Lower lobe of right lung (tissue), 2 donors: ENCODE results near the gene ARHGAP31. TPM values are rescaled to one million over a fixed set of nuclear protein-coding genes. Genes with fewer than 3 reads are reported as not detected.

Experiments
- ATAC-seq, 2 donors: fragments of 200-7000 bp; cut with Tn5 transposase; one replicate each; pipeline ENCODE4 v1.9.1; 2020 to 2022; ENCODE audit warnings: mild to moderate bottlenecking in 2 of 2, moderate library complexity in 2 of 2
- DNase-seq: peaks from one replicate; pipeline ENCODE4 v3.0.0-alpha.2; 2020
- H3K27ac ChIP-seq: fragments of 200-600 bp; one replicate; pipeline ENCODE4 v1.8.0; 2022
- H3K27me3 ChIP-seq: fragments of 200-600 bp; one replicate; pipeline ENCODE4 v1.8.0; 2022; ENCODE audit warnings: low read depth
- H3K36me3 ChIP-seq: fragments of 200-600 bp; one replicate; pipeline ENCODE4 v1.8.0; 2022; ENCODE audit warnings: mild to moderate bottlenecking
- H3K4me1 ChIP-seq: fragments of 200-600 bp; one replicate; pipeline ENCODE4 v1.8.0; 2022
- H3K4me3 ChIP-seq: fragments of 200-600 bp; one replicate; pipeline ENCODE4 v1.8.0; 2022; ENCODE audit warnings: mild to moderate bottlenecking
- H3K9me3 ChIP-seq: fragments of 200-600 bp; one replicate; pipeline ENCODE4 v1.8.0; 2022
- intact Hi-C: fragments of 100-400 bp; cut with DNase I; formaldehyde crosslinking; loops from one replicate; pipeline ENCODE4 v1.11.0; 2022
- total RNA-seq: library from RNA; stranded (reverse); fragmentation: NEBNext Ultra II Directional; extraction: Animal tissue kit (Norgen Biotek cat#: 25700); gene quantifications from one replicate; pipeline ENCODE4 v1.2.1, GENCODE V29; 2021
- TF ChIP-seq, protein P1 (sequence below): fragments of 200-600 bp; IDR thresholded peaks from one replicate; pipeline ENCODE4 v1.8.0; 2022; ENCODE audit warnings: antibody characterized with exemption, mild to moderate bottlenecking
- donor health status: DM: no; HTN: yes; CAD: no; lungs with severe emphysema.

ARHGAP31 gene
- total RNA-seq, 1 donor from 2014 or later = 100 TPM

GRCh38 chr3:119356646-119357045, 62.5 kb downstream of the ARHGAP31 start:
- DNase-seq (no peak), ATAC-seq (no peak)
- Histone ChIP-seq H3K36me3 (no peaks in the 10 kb centered on the region), H3K27ac (peak overlapping the region; percentile 27), H3K4me3 (peak overlapping the region; percentile 24), H3K9me3 (no peaks in the 10 kb centered on the region), H3K27me3 (no peaks in the 10 kb centered on the region), H3K4me1 (peaks cover 75% of the 10 kb centered on the region)
- TF ChIP-seq, protein P1, sequence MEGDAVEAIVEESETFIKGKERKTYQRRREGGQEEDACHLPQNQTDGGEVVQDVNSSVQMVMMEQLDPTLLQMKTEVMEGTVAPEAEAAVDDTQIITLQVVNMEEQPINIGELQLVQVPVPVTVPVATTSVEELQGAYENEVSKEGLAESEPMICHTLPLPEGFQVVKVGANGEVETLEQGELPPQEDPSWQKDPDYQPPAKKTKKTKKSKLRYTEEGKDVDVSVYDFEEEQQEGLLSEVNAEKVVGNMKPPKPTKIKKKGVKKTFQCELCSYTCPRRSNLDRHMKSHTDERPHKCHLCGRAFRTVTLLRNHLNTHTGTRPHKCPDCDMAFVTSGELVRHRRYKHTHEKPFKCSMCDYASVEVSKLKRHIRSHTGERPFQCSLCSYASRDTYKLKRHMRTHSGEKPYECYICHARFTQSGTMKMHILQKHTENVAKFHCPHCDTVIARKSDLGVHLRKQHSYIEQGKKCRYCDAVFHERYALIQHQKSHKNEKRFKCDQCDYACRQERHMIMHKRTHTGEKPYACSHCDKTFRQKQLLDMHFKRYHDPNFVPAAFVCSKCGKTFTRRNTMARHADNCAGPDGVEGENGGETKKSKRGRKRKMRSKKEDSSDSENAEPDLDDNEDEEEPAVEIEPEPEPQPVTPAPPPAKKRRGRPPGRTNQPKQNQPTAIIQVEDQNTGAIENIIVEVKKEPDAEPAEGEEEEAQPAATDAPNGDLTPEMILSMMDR = no peak
- intact Hi-C loops = no loop called here

DNA sequence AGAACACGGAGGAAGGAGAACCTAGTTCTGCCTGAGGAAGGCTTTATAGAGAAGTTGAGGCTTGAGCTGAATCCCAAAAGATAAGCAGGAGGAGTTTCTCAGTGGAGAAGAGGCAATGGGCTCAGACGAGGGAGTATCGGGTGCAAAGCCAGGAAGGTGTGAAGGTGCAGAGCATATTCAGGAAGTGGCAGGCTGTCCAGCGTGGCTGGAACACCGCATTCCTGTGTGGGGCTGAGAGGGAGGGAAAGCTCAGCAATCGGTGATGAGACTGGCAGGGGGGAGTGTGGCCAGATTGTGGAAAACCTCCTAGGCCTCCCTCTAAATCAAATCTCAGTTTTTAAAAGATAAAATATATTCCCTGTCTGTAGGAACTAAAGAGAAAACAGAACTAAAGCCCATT, 63.0 kb downstream of the ARHGAP31 start:
- peak; percentile 41 to 58 for ATAC-seq
- H3K9me3 ChIP-seq = no peaks in the 10 kb centered on the region
- peak overlapping the region; percentile 24 for H3K4me3 ChIP-seq
- intact Hi-C loops = no loop called here
- peaks cover 73% of the 10 kb centered on the region for H3K4me1 ChIP-seq
- DNase-seq = peak; percentile 59
- TF ChIP-seq, protein P1 = no peak
- H3K36me3 ChIP-seq = no peaks in the 10 kb centered on the region
- no peaks in the 10 kb centered on the region for H3K27me3 ChIP-seq
- H3K27ac ChIP-seq = peak overlapping the region; percentile 27

GRCh38 chr3:119359476-119360326, 65.5 kb downstream of the ARHGAP31 start:
- H3K27ac ChIP-seq = no peak overlapping the region
- no peaks in the 10 kb centered on the region for H3K27me3 ChIP-seq
- intact Hi-C loops = no loop called here
- TF ChIP-seq, protein P1 = no peak
- no peaks in the 10 kb centered on the region for H3K36me3 ChIP-seq
- H3K4me3 ChIP-seq = no peak overlapping the region
- no peaks in the 10 kb centered on the region for H3K9me3 ChIP-seq
- DNase-seq = no peak
- ATAC-seq = peak in 1 of 2 donors; percentile 12
- peaks cover 59% of the 10 kb centered on the region for H3K4me1 ChIP-seq

DNA sequence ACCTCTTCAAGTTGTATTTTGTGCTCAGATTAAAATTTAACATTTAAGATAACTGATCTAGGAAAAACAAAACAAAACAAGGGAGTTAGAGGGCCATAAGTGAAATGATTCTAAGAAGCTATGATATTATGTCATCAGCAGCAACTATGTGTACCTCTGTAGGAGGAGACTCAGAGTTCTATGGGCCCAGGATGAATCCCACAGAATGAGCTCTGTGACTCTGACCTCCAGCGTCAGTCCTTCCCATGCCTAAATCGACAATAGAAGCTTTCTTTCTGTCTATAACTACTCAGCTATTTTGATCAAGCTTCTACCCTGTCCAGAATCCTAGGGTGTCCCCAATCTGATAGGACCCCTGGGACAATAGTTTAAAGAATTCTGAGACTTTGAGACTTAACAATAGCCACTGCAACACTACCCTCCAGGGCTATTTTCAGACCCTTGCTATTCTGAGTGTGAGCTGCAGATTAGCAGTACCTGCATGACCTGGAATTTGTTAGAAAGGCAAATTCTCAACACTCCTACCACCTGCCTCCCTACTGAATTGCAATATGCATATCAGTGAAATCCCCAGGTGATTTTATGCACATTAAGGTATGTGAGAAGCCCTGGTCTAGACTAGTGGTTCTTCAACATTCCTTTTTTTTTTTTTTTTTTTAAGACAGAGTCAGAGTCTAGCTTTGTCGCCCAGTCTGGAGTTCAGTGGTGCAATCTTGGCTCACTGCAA, 66.7 kb downstream of the ARHGAP31 start:
- Histone ChIP-seq H3K27me3 (no peaks in the 10 kb centered on the region), H3K36me3 (peaks cover 7% of the 10 kb centered on the region), H3K4me1 (peaks cover 57% of the 10 kb centered on the region), H3K4me3 (no peak overlapping the region), H3K27ac (no peak overlapping the region), H3K9me3 (no peaks in the 10 kb centered on the region)
- intact Hi-C loops = no loop called here
- ATAC-seq = peak; percentile 16 to 32
- TF ChIP-seq, protein P1 = no peak
- no peak for DNase-seq

DNA sequence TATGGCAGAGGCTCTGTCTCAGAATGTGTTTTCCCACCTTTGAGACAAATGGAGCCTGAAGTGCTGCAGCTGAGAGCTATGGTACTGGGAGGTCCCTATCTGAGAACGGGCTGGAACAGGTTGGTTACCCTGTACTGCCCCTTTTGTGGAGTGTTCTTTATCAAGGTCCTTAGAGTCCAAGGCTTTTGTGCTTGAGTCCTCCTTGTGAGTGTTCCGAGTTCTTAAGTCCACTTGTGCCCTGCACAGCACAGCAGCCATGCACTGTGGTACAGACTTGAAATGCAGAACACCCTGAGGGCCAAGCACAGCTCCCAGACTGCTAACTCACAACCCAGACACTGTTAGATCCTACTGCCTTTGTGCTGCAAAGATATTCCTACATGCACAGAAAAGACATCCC, 67.8 kb downstream of the ARHGAP31 start:
- H3K36me3 ChIP-seq = peaks cover 16% of the 10 kb centered on the region
- no peaks in the 10 kb centered on the region for H3K27me3 ChIP-seq
- H3K27ac ChIP-seq = no peak overlapping the region
- TF ChIP-seq, protein P1 = no peak
- peaks cover 46% of the 10 kb centered on the region for H3K4me1 ChIP-seq
- DNase-seq = peak; percentile 59
- intact Hi-C loops = no loop called here
- peak; percentile 86 to 94 for ATAC-seq
- no peaks in the 10 kb centered on the region for H3K9me3 ChIP-seq
- no peak overlapping the region for H3K4me3 ChIP-seq
